ENCODE data around the gene DAGLA. TPM values are rescaled to one million over a fixed set of nuclear protein-coding genes. Genes with fewer than 3 reads are reported as not detected.
A peak's percentile ranks its signal among the peaks of the same experiment; 100 is the strongest.
"Not testable (repeated sequence)": the region's sequence is repeated elsewhere in the genome, so short reads cannot be mapped to it uniquely, and the experiment has no call there.

DAGLA gene
- total RNA-seq, 1 donor from 2014 or later, result 21.0 TPM

DNA sequence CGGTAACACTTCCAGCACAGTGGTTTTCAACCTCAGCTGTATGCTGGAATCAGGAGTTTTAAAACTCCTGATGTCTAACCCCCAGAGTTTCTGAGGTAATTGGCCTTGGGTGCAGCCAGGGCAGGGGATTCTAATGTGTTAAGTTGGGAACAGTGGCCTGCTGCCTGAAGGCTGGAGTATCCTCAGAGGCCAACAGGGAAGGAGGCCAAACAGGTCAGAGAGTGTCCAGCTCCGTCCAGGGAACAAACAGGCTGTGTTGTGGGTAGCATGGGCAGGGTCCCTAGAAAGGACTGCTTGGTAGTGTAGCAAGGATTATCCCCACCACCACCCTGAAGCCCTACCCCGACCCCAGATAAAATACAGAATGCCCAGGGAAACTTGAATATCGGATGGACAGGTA, 10.8 kb upstream of the DAGLA start:
- H3K4me1 Mint-ChIP-seq, result peaks cover 8% of the 10 kb centered on the region
- no peak for DNase-seq (ENCODE audit: low read depth, low spot score)
- peaks cover 3% of the 10 kb centered on the region for H3K9me3 Mint-ChIP-seq
- no peak overlapping the region for H3K4me3 Mint-ChIP-seq
- H3K36me3 Mint-ChIP-seq (ENCODE audit: low read depth), result no peaks in the 10 kb centered on the region
- TF ChIP-seq, protein P1, sequence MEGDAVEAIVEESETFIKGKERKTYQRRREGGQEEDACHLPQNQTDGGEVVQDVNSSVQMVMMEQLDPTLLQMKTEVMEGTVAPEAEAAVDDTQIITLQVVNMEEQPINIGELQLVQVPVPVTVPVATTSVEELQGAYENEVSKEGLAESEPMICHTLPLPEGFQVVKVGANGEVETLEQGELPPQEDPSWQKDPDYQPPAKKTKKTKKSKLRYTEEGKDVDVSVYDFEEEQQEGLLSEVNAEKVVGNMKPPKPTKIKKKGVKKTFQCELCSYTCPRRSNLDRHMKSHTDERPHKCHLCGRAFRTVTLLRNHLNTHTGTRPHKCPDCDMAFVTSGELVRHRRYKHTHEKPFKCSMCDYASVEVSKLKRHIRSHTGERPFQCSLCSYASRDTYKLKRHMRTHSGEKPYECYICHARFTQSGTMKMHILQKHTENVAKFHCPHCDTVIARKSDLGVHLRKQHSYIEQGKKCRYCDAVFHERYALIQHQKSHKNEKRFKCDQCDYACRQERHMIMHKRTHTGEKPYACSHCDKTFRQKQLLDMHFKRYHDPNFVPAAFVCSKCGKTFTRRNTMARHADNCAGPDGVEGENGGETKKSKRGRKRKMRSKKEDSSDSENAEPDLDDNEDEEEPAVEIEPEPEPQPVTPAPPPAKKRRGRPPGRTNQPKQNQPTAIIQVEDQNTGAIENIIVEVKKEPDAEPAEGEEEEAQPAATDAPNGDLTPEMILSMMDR (conservative IDR thresholded peaks at IDR 0.05), result no peak
- H3K27ac Mint-ChIP-seq (ENCODE audit: unreplicated experiment), result no peak overlapping the region
- peaks cover 12% of the 10 kb centered on the region for H3K27me3 Mint-ChIP-seq (ENCODE audit: low read depth)

GRCh38 chr11:61670626-61671025, 9.6 kb upstream of the DAGLA start:
- Mint-ChIP-seq H3K27me3 (ENCODE audit: low read depth) (peaks cover 24% of the 10 kb centered on the region), H3K36me3 (ENCODE audit: low read depth) (no peaks in the 10 kb centered on the region), H3K4me3 (no peak overlapping the region), H3K27ac (ENCODE audit: unreplicated experiment) (no peak overlapping the region), H3K4me1 (peaks cover 8% of the 10 kb centered on the region), H3K9me3 (peaks cover 3% of the 10 kb centered on the region)
- TF ChIP-seq, protein P1 (conservative IDR thresholded peaks at IDR 0.05), result no peak
- DNase-seq (ENCODE audit: low read depth, low spot score), result no peak

DNA sequence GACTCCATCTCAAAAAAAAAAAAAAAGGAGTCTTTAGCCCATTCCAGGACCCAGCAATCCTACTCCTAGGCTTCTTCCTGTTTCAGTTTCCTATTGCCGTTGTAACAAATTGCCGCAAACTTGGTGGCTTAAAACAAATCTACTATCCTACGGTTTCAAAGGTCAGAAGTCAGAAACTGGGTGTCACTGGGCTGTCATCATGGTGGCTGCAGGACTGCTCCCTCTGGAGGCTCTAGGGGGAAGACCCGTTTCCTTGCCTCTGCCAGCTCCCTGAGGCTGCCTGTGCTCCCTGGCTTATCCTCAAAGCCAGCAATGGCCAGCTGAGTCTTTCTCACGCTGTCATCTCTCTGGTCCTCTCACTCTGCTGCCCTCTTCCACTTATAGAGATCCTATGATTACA, 8.7 kb upstream of the DAGLA start:
- H3K9me3 Mint-ChIP-seq, result peaks cover 3% of the 10 kb centered on the region
- H3K27me3 Mint-ChIP-seq (ENCODE audit: low read depth), result peaks cover 33% of the 10 kb centered on the region
- no peak overlapping the region for H3K27ac Mint-ChIP-seq (ENCODE audit: unreplicated experiment)
- DNase-seq (ENCODE audit: low read depth, low spot score), result no peak
- no peaks in the 10 kb centered on the region for H3K36me3 Mint-ChIP-seq (ENCODE audit: low read depth)
- peaks cover 8% of the 10 kb centered on the region for H3K4me1 Mint-ChIP-seq
- TF ChIP-seq, protein P1 (conservative IDR thresholded peaks at IDR 0.05), result peak; percentile 52
- no peak overlapping the region for H3K4me3 Mint-ChIP-seq

DNA sequence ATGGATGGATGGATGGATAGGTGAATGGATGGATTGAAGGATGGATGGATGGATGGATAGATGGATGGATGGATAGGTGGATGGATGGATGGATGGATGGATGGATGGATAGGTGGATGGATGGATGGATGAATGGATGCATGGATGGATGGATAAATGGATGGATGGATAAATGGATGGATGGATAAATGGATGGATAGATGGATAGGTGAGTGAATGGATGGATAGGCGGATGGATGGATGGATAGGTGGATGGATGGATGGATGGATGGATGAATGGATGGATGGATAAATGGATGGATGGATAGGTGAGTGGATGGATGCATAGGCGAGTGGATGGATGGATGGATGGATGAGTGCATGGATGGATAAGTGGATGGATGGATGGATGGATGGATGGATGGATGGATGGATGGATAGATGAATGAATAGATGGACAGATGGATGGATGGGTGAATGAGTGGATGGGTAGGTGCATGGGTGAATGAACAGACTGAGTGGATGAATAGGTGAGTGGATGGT, 6.2 kb upstream of the DAGLA start:
- H3K36me3 Mint-ChIP-seq (ENCODE audit: low read depth); DNase-seq (ENCODE audit: low read depth, low spot score); H3K27ac Mint-ChIP-seq (ENCODE audit: unreplicated experiment); H3K4me3 Mint-ChIP-seq; H3K4me1 Mint-ChIP-seq; H3K9me3 Mint-ChIP-seq: not testable (repeated sequence)
- H3K27me3 Mint-ChIP-seq (ENCODE audit: low read depth), result peaks cover 50% of the 10 kb centered on the region

DNA sequence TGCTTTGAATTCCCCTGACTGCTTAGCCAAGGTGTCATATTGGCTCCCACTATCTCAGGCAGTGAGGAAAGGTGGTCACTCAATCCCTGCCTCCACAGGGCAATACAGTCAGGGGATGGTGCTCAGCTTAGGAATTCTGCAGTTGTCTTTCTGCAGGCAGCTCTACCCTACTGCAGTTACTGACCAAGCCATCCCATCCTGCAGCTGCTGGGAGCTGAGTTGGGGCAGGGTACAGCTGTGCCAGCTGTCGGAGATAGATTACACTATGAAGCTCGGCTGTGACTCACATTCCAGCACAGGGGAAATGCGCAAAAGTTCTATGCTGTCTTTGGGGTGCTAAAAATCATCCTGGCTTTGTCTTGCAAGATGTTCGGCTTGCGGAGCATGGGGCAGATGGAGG, 4.4 kb upstream of the DAGLA start:
- peaks cover 6% of the 10 kb centered on the region for H3K4me1 Mint-ChIP-seq
- peaks cover 56% of the 10 kb centered on the region for H3K27me3 Mint-ChIP-seq (ENCODE audit: low read depth)
- H3K36me3 Mint-ChIP-seq (ENCODE audit: low read depth), result no peaks in the 10 kb centered on the region
- DNase-seq (ENCODE audit: low read depth, low spot score), result no peak
- no peak overlapping the region for H3K27ac Mint-ChIP-seq (ENCODE audit: unreplicated experiment)
- H3K9me3 Mint-ChIP-seq, result peaks cover 3% of the 10 kb centered on the region
- H3K4me3 Mint-ChIP-seq, result peak overlapping the region; percentile 25
- TF ChIP-seq, protein P1 (conservative IDR thresholded peaks at IDR 0.05), result no peak

- Mint-ChIP-seq H3K9me3 (no peaks in the 10 kb centered on the region), H3K27me3 (ENCODE audit: low read depth) (peaks cover 50% of the 10 kb centered on the region), H3K4me1 (peaks cover 8% of the 10 kb centered on the region), H3K27ac (ENCODE audit: unreplicated experiment) (peak overlapping the region; percentile 57), H3K4me3 (peak overlapping the region; percentile 52), H3K36me3 (ENCODE audit: low read depth) (no peaks in the 10 kb centered on the region)
- TF ChIP-seq, protein P1 (conservative IDR thresholded peaks at IDR 0.05), result no peak
- DNase-seq (ENCODE audit: low read depth, low spot score), result no peak
Observed at GRCh38 chr11:61679296-61679695, 895 bp upstream of the DAGLA start.
